ENCODE measurements around the gene TEDC1.
A peak's percentile ranks its signal among the peaks of the same experiment; 100 is the strongest.

The TEDC1 gene

DNA sequence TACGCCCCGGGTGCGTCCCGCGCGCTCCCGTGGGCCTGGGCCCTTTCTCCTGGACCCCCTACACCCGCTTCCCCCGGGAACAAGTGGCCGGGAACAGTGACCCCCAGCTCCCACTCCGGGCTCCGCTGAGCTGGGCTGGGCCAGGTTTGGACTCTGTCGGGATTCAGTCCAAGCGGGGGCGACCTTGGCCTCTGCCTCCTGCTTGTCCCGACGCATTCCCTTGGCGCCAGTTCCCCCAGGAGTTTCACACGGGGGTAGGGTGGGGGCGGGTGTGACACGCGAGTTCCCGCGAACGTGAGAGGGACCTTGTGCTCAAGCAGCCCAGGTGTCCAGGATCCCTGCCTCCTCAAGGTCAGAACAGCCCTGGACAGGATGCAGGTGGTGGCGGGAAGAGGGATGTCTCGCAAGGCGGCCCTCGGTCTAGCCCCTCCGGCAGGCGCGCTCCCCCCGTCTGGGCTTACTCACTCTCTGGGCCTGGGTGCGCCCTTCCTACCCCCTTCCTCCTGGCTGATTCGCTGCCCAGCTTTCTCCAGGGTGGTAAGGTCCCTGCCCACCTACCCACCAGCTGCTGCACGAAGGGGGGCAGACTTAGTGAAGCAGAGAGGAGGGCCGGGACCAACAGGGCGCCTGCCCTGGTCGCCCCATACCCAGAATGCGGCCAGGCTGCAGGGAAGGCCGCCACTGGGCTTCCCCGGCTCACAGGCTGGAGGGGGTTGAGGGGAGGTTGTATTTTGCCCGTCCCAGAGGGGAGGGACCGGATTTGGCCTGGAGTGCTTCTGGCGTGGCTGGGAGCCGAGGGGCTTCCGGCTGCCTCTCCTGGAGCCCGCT is 15.6 kb upstream of the TEDC1 start (continued):
- TF ChIP-seq, protein P1, sequence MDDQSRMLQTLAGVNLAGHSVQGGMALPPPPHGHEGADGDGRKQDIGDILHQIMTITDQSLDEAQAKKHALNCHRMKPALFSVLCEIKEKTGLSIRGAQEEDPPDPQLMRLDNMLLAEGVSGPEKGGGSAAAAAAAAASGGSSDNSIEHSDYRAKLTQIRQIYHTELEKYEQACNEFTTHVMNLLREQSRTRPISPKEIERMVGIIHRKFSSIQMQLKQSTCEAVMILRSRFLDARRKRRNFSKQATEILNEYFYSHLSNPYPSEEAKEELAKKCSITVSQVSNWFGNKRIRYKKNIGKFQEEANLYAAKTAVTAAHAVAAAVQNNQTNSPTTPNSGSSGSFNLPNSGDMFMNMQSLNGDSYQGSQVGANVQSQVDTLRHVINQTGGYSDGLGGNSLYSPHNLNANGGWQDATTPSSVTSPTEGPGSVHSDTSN (CRISPR knock-in tag; IDR thresholded peaks at IDR 0.05) = no peak
- TF ChIP-seq ZNF529 (tag by site-specific recombination; IDR thresholded peaks at IDR 0.05; ENCODE audit: insufficient replicate concordance) = no peak
- TF ChIP-seq ZNF354C (tag by site-specific recombination; IDR thresholded peaks at IDR 0.05; ENCODE audit: borderline replicate concordance, low read depth) = no peak
- TF ChIP-seq HOXD13 (CRISPR knock-in tag; IDR thresholded peaks at IDR 0.05; ENCODE audit: borderline replicate concordance) = no peak
- TF ChIP-seq ZFHX2 (tag by site-specific recombination; conservative IDR thresholded peaks at IDR 0.05) = peak; percentile 61
- TF ChIP-seq ZNF121 (tag by site-specific recombination; IDR thresholded peaks at IDR 0.05) = no peak
- no peak for TF ChIP-seq MYNN (tag by site-specific recombination; IDR thresholded peaks at IDR 0.05; ENCODE audit: borderline replicate concordance)
- TF ChIP-seq, protein P2, sequence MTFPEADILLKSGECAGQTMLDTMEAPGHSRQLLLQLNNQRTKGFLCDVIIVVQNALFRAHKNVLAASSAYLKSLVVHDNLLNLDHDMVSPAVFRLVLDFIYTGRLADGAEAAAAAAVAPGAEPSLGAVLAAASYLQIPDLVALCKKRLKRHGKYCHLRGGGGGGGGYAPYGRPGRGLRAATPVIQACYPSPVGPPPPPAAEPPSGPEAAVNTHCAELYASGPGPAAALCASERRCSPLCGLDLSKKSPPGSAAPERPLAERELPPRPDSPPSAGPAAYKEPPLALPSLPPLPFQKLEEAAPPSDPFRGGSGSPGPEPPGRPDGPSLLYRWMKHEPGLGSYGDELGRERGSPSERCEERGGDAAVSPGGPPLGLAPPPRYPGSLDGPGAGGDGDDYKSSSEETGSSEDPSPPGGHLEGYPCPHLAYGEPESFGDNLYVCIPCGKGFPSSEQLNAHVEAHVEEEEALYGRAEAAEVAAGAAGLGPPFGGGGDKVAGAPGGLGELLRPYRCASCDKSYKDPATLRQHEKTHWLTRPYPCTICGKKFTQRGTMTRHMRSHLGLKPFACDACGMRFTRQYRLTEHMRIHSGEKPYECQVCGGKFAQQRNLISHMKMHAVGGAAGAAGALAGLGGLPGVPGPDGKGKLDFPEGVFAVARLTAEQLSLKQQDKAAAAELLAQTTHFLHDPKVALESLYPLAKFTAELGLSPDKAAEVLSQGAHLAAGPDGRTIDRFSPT (tag by site-specific recombination; IDR thresholded peaks at IDR 0.05) = peak; percentile 30; the same call in 1 of the 2 replicates

DNA sequence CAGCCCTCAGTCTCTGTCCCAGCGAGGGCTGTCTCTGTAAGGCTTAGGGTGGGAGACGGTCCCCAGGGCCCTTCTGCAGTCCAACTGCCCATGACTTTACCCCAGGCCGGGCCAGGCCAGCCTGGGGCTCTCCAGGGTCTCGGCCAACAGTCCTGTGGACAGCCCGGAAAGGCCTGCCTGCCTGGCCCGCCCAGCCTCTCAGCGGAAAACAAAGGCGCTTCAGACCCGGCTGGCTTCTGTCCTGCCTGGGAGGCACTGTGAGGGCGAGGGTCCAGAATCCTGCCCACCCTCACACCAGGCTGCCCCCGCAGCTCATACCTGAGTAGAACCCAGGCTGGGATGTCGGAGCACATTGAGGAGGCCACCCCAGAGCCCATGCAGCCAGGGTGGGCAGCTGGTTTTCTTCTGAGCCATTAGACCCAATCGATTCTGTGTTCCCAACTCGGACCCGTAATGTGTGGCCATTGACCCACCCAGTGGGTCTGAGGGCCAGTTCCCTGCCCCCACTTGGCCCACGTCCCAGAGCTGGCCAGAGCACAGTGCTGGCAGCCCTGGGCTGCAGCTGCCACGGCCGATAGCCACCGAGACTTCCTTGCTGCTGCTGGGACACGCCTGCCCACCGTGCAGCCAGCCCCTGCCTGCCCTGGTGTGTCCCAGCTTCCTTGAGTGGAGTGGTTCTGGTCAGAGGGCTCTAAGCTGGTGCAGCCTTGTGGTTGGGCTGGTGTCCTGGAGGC is 14.8 kb upstream of the TEDC1 start:
- H3K4me3 ChIP-seq (ENCODE audit: low read depth, low read length) = no peak overlapping the region
- H3K36me3 ChIP-seq (ENCODE audit: control insufficient read depth in 2 of 2, insufficient read depth in 1 of 2, low read length in 2 of 2) = no peaks in the 10 kb centered on the region
- ChIA-PET CTCF (interaction anchor here (0.6 to 2.0 kb wide), 3 partner anchors 9 to 35 kb away, joined by 3 to 9 read pairs (median 3); no protein-coding TSS in a partner anchor), POLR2A (interaction anchor here (0.5 kb wide), 1 partner anchor 80 kb away, joined by 3 read pairs; no protein-coding TSS in a partner anchor)
- H3K27ac ChIP-seq (ENCODE audit: extremely low read depth, low read depth, low read length) = no peak overlapping the region
- no peaks in the 10 kb centered on the region for H3K9me3 ChIP-seq (ENCODE audit: control insufficient read depth, insufficient read depth, low read depth, low read length)
- H3K4me1 ChIP-seq (ENCODE audit: control insufficient read depth, insufficient read depth, low read length) = peaks cover 9% of the 10 kb centered on the region
- TF ChIP-seq, protein P3, sequence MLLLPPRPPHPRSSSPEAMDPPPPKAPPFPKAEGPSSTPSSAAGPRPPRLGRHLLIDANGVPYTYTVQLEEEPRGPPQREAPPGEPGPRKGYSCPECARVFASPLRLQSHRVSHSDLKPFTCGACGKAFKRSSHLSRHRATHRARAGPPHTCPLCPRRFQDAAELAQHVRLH (tag by site-specific recombination; IDR thresholded peaks at IDR 0.05) = no peak
- TF ChIP-seq, protein P1 (CRISPR knock-in tag; IDR thresholded peaks at IDR 0.05) = 0 out of 2 replicates have a peak, but pooled peaks have one; percentile 27
- no peak for TF ChIP-seq ZNF175 (tag by site-specific recombination; IDR thresholded peaks at IDR 0.05)
- no peak for TF ChIP-seq ZFP41 (tag by site-specific recombination; IDR thresholded peaks at IDR 0.05; ENCODE audit: borderline replicate concordance)
- TF ChIP-seq, protein P4, sequence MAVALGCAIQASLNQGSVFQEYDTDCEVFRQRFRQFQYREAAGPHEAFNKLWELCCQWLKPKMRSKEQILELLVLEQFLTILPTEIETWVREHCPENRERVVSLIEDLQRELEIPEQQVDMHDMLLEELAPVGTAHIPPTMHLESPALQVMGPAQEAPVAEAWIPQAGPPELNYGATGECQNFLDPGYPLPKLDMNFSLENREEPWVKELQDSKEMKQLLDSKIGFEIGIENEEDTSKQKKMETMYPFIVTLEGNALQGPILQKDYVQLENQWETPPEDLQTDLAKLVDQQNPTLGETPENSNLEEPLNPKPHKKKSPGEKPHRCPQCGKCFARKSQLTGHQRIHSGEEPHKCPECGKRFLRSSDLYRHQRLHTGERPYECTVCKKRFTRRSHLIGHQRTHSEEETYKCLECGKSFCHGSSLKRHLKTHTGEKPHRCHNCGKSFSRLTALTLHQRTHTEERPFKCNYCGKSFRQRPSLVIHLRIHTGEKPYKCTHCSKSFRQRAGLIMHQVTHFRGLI (tag by site-specific recombination; IDR thresholded peaks at IDR 0.05) = peak; percentile 50; the same call in 1 of the 2 replicates
- TF ChIP-seq ZNF211 (tag by site-specific recombination; IDR thresholded peaks at IDR 0.05; ENCODE audit: low read depth) = no peak
- TF ChIP-seq ZBTB48 (tag by site-specific recombination; IDR thresholded peaks at IDR 0.05) = no peak
- TF ChIP-seq ZNF560 (tag by site-specific recombination; IDR thresholded peaks at IDR 0.05; ENCODE audit: borderline replicate concordance) = no peak
